Head of caudate nucleus (tissue), 42 donors: ENCODE data around the gene USP46.

Experiments
- DNase-seq, 42 donors: peaks; one replicate each; pipeline versions ENCODE4 v3.0.0 to v3.0.0-alpha.2; 2020 to 2021; ENCODE audit warnings: mixed read lengths in 7 of 42
- intact Hi-C: fragments of 100-400 bp; cut with DNase I; formaldehyde crosslinking; loops from one replicate; pipeline ENCODE4 v1.15.0; 2022

Gene USP46

GRCh38 chr4:52659001-52659721 is at the start of gene USP46:
TSS of gene USP46 (minus strand) at chr4:52659301. CDS start at chr4:52659150, 151 bp downstream.
- DNase-seq: peak; percentile 10 to 88 (median 74)
- intact Hi-C loops: loop anchor here (5.0 kb wide), 1 partner anchor 53 kb away; no protein-coding TSS in a partner anchor

DNA sequence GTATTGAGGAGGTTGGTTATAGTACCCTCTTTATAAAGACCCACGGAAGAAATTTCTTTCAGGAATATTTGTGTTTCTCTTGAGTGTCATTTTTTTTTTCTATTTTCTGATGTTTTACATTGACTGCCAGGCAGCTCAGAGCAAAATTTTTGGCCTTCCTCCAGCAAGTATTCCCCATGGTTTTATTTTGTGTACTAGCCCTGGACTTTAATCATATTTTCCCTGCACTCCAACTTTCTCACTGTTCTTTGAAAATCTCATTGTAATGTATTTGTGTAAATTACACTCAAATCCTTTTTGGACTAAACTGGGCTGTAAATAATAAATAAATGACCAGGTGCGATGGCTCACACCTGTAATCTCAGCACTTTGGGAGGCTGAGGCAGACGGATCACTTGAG is 45.6 kb upstream of the USP46 start:
- intact Hi-C loops: no loop called here
- DNase-seq: no peak

GRCh38 chr4:52704133-52704532 is 45.0 kb upstream of the USP46 start:
- intact Hi-C loops: no loop called here
- no peak for DNase-seq

GRCh38 chr4:52701207-52701606 is 42.1 kb upstream of the USP46 start:
- intact Hi-C loops: no loop called here
- DNase-seq: no peak

DNA sequence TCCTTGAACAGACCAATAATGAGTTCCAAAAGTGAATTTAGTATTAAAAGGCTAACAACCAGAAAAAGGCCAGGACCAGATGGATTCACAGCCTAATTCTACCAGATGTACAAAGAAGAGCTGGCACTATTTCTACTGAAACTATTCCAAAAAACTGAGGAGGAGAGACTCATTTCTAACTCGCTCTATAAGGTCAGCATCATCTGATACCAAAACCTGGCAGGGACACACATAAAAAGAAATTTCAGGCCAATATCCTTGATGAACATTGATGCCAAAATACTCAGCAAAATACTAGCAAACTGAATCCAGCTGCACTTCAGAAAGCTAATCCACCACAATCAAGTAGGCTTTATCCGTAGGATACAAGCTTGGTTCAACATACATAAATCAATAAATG is 35.8 kb upstream of the USP46 start:
- intact Hi-C loops: no loop called here
- DNase-seq: no peak

DNA sequence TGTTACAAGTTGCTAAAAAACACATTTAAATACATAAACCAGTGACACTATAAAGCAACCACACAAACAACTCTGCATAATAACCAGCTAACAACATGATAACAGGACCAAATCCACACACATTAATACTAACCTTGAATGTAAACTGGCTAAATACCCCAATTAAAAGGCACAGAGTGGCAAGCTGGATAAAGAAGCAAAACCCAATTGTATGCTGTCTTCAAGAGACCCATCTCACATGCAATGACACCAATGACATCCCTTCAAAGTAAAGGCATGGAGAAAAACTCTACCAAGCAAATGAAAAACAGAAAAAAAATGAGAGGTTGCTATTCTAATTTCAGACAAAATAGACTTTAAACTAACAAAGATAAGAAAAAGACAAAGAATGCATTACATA is 34.4 kb upstream of the USP46 start:
- no peak for DNase-seq
- intact Hi-C loops: no loop called here

DNA sequence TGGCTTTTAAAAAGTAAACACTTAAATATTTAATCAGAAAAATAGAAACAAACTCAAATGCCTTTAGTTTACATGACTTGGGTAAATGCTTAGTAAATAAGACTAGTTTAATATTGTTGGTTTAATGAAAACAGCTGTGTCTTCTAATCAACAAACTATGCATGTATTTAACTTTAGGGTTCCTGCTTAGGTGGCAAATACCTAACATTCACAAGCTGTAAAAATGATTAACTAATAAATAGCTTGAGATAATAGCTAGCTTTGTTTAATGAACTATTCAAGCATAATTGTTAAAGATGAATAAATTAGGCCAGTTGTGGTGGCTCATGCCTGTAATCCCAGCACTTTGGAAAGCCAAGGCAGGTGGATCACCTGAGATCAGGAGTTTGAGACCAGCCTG is 30.0 kb upstream of the USP46 start:
- intact Hi-C loops: no loop called here
- no peak for DNase-seq

DNA sequence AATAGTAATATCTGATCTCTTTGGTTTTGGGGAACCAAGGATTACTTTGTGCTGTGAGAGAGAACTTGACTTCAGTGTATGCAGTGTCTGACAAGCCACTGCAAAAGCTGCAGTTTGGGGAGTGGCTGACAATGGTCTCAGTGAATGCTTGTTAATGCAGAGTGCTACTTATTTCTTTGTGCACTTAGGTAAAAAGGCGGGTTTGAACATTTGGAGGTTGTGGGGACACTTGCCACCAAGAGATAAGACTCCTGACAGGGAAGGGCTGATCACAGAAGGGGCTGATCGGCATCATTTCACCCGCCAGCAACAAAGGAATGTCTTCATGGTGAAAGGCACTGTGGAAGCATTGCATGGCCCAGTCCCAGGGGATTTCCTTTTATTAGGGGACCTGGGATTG is 28.6 kb upstream of the USP46 start:
- DNase-seq: no peak
- intact Hi-C loops: no loop called here

GRCh38 chr4:52685316-52685715 is 26.2 kb upstream of the USP46 start:
- intact Hi-C loops: no loop called here
- DNase-seq: no peak

DNA sequence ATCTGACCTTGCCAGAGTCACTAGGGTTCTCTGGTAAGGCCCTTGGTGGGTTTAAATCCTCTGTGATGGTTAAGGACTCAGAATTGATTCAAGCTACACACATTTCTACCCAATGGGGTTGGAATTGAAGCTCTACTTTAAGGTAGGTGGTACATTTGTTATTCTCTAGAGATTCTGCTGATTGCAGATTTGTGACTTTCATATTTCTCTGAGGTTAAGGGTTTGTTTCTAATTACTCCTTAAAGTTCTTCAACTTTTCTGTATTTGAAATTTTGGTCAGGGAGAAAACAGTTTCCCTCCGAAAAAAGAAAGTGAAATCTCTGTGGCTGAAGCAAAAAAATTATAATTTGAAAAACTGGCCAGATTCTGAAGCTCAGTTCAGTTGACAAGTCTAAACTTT is 25.8 kb upstream of the USP46 start:
- intact Hi-C loops: no loop called here

DNA sequence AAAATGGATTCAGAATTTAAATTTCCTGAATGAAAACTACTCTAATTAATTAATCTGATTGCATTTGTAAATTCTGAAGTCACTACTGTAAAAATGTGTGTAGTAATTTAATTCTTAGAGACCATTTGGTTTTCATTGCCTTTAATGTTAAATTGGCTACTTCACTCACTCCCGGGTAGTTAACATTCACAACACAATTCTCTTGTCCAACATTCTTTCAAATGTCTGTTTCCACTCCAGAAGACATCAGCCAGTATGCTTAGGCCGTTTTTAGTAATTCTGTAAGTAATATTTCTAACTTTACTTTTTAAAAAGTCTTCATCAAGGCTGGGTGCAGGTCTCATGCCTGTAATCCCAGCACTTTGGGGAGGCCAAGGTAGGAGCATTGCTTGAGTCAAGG is 21.3 kb upstream of the USP46 start:
- intact Hi-C loops: no loop called here

More for the DNA sequence above, 25.8 kb upstream of the USP46 start:
- DNase-seq: no peak

GRCh38 chr4:52676536-52676935 is 17.4 kb upstream of the USP46 start:
- intact Hi-C loops: no loop called here
- no peak for DNase-seq

More for the DNA sequence above, 21.3 kb upstream of the USP46 start:
- no peak for DNase-seq

DNA sequence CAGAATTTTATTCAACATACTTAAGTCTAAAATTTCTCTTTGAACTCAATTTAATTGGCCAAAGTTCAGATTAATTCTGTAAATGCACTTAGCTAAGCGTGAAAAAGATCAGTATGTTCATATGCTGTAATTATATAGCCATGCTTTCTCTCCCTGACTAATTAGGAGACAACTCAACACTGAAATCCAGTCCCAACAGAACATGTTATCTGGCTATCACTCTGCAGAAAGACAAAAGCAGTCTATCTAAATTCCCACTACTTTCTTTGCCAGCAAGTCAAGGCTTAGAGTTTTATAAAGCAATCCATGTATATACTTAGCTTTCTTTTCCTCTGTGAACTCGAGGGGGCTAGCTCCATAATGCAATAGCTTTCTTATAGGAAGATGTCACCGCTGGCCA is 16.0 kb upstream of the USP46 start:
- intact Hi-C loops: no loop called here
- no peak for DNase-seq

- DNase-seq: no peak
- intact Hi-C loops: no loop called here
Observed at GRCh38 chr4:52670739-52671138, 11.6 kb upstream of the USP46 start.

- intact Hi-C loops: no loop called here
- DNase-seq: no peak
Observed at GRCh38 chr4:52670121-52670520, 11.0 kb upstream of the USP46 start.

DNA sequence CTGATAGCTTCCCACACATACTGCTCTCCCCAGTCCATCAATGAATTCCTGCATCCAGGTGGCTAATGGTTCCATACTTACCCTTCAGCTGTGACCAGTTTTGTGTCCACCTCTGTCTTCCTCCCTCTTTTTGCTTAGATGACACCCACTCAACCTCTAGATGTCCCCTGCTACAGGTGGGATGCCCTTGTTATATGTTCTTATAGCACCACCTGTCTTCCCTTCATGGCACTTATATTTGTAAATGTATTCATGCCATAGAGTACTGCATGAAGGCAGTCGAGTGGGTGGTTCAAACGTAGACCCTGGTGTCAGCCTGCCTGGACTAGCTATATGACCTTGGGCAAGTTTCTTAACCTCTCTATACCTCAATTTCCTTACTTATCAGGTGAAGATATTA is 6.5 kb upstream of the USP46 start:
- intact Hi-C loops: no loop called here
- DNase-seq: no peak

DNA sequence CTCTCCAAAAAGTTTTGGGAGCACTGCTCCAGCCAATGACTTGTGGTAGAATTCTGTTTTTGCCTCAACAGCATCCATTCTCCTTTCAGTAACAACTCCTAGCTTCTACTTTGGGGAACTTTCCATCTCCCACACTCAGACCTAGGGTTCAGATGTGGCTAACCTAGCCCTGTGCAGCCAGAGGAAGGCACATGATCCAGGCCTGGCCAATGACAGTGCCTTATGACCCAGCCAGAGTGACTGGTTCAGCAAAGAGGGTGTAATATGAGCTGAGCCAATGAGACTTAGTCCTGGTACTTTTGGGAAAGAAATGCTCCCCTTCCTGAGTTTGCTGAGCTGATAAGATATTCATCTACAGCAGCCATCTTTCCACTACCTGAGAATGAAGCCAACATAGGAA is 5.4 kb upstream of the USP46 start:
- no peak for DNase-seq
- intact Hi-C loops: loop anchor here (5.0 kb wide), 1 partner anchor 203 kb away; no protein-coding TSS in a partner anchor

GRCh38 chr4:52661966-52662690 is 3.0 kb upstream of the USP46 start:
- intact Hi-C loops: loop anchor here (5.0 kb wide), 1 partner anchor 205 kb away; no protein-coding TSS in a partner anchor
- no peak for DNase-seq

DNA sequence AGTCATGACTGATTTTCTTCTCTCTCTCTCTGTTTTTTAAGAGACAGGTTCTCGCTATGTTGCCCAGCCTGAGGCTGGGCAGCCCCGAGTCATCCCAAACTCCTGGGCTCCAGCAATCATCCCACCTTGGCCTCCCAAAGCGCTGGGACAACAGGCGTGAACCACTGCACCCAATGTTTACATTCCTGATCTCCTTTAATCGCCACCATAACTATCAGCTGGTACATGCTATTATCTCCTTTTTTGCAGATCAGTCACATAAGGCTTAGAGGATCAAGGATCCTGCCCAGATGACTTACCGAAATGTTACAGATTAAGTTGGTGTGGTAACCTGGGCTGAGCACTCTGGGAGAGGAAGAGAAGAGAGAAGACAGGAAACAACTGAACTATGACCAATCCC is 1.5 kb upstream of the USP46 start:
- intact Hi-C loops: loop anchor here (5.0 kb wide), 1 partner anchor 207 kb away; no protein-coding TSS in a partner anchor
- no peak for DNase-seq

DNA sequence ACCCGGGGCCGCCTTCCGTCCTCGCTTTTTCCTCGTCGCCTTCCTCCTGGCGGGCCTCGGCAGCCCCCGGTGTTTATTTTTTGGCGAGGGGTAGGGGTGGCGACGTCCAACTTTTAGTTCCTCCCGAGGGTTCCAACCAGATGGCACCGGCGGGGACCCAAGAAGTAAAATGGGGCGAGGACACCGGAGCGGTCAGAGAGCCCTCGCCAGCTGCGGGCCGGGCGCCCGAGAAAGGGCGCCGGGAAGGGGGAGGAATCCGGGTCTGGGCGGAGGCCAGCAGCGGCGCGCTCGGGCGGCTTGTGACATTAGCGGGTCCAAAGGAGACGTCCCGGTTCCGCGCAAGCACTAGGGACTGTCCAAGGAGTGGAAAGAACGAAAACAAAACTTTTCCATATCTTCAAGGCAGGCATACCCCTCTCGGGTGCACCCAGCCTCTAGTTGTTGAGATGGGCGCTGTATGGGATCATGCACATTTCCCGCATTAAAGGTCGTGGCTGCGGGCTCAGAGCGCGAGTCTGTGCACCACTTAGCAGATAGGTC is 691 bp upstream of the USP46 start:
- peak in 41 of 42 donors; percentile 29 to 84 (median 66) for DNase-seq
- intact Hi-C loops: loop anchor here (5.0 kb wide), 2 partner anchors 53 to 208 kb away; no protein-coding TSS in a partner anchor
